ENCODE data around the gene CACNA1G. TPM values are rescaled to one million over a fixed set of nuclear protein-coding genes. Genes with fewer than 3 reads are reported as not detected.

CACNA1G gene
- total RNA-seq, 2 experiments from 2014 or later: not detected

DNA sequence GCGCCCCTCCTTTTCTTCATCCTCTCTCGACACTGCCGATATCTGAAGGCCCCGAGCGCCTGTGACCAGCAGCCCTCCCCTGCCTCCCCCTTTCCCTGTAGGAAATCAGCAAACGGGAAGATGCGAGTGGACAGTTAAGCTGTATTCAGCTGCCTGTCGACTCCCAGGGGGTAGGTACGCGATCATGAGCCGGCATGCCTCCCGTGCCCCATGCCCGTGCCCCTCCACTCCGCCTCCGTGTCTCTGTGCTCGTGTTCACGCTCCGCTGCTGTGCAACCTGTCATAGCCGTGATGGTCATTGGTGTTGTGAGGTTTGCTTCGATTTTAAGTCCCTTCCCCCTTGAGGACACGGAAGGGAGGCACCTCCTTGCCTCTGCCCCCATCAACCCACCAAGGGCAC, 34.4 kb downstream of the CACNA1G start:
- Histone ChIP-seq H3K9me3 (ENCODE audit: low read length) (no peaks in the 10 kb centered on the region), H3K9me2 (ENCODE audit: insufficient read depth, low read length) (no peaks in the 10 kb centered on the region), H4K20me1 (ENCODE audit: insufficient read depth, low read length) (no peaks in the 10 kb centered on the region), H3K79me2 (ENCODE audit: insufficient read depth, low read depth, low read length) (no peaks in the 10 kb centered on the region), H3K27ac (ENCODE audit: low read depth, low read length, poor library complexity, severe bottlenecking) (no peak overlapping the region), H3K4me3 (ENCODE audit: low read depth, low read length, poor library complexity, severe bottlenecking) (no peak overlapping the region), H3K4me1 (ENCODE audit: insufficient read depth, low read length, poor library complexity, severe bottlenecking) (peaks cover 8% of the 10 kb centered on the region), H3K4me2 (ENCODE audit: low read length) (no peak overlapping the region), H2AFZ (ENCODE audit: low read length) (no peak overlapping the region), H3K36me3 (ENCODE audit: insufficient read depth, low read length) (no peaks in the 10 kb centered on the region)
- CTCF ChIA-PET (ENCODE audit: unreplicated experiment): no interaction called here
- no peak for DNase-seq (ENCODE audit: low spot score)
- POLR2A ChIA-PET: no interaction called here
- intact Hi-C loops (cut with micrococcal nuclease; ENCODE audit: unreplicated experiment): no loop called here
- no TSS peak for BruUV-seq (replicated peaks)
- TF ChIP-seq EZH2phosphoT487 (IDR thresholded peaks at IDR 0.05; ENCODE audit: borderline replicate concordance, low read depth, low read length) (no peak), CTCF (conservative IDR thresholded peaks at IDR 0.05; ENCODE audit: low read length) (no peak)

GRCh38 chr17:50596191-50597037, 35.9 kb downstream of the CACNA1G start:
- H3K4me3 ChIP-seq (ENCODE audit: low read depth, low read length, poor library complexity, severe bottlenecking): no peak overlapping the region
- CTCF ChIA-PET (ENCODE audit: unreplicated experiment): no interaction called here
- BruUV-seq (replicated peaks): no TSS peak
- DNase-seq (ENCODE audit: low spot score): no peak
- TF ChIP-seq CTCF (conservative IDR thresholded peaks at IDR 0.05; ENCODE audit: low read length): no peak
- TF ChIP-seq EZH2phosphoT487 (IDR thresholded peaks at IDR 0.05; ENCODE audit: borderline replicate concordance, low read depth, low read length): no peak
- H4K20me1 ChIP-seq (ENCODE audit: insufficient read depth, low read length): no peaks in the 10 kb centered on the region
- no peak overlapping the region for H3K4me2 ChIP-seq (ENCODE audit: low read length)
- intact Hi-C loops (cut with micrococcal nuclease; ENCODE audit: unreplicated experiment): no loop called here
- POLR2A ChIA-PET: no interaction called here
- no peaks in the 10 kb centered on the region for H3K9me2 ChIP-seq (ENCODE audit: insufficient read depth, low read length)
- no peaks in the 10 kb centered on the region for H3K36me3 ChIP-seq (ENCODE audit: insufficient read depth, low read length)
- H3K79me2 ChIP-seq (ENCODE audit: insufficient read depth, low read depth, low read length): no peaks in the 10 kb centered on the region
- H3K27ac ChIP-seq (ENCODE audit: low read depth, low read length, poor library complexity, severe bottlenecking): no peak overlapping the region
- peaks cover 8% of the 10 kb centered on the region for H3K4me1 ChIP-seq (ENCODE audit: insufficient read depth, low read length, poor library complexity, severe bottlenecking)
- H3K9me3 ChIP-seq (ENCODE audit: low read length): no peaks in the 10 kb centered on the region
- H2AFZ ChIP-seq (ENCODE audit: low read length): no peak overlapping the region

GRCh38 chr17:50598487-50598886, 38.0 kb downstream of the CACNA1G start:
- no peaks in the 10 kb centered on the region for H3K9me2 ChIP-seq (ENCODE audit: insufficient read depth, low read length)
- H3K4me1 ChIP-seq (ENCODE audit: insufficient read depth, low read length, poor library complexity, severe bottlenecking): peaks cover 8% of the 10 kb centered on the region
- no peak overlapping the region for H3K27ac ChIP-seq (ENCODE audit: low read depth, low read length, poor library complexity, severe bottlenecking)
- H3K79me2 ChIP-seq (ENCODE audit: insufficient read depth, low read depth, low read length): no peaks in the 10 kb centered on the region
- H3K36me3 ChIP-seq (ENCODE audit: insufficient read depth, low read length): no peaks in the 10 kb centered on the region
- no TSS peak for BruUV-seq (replicated peaks)
- ChIA-PET CTCF (ENCODE audit: unreplicated experiment) (no interaction called here), POLR2A (no interaction called here)
- intact Hi-C loops (cut with micrococcal nuclease; ENCODE audit: unreplicated experiment): no loop called here
- TF ChIP-seq EZH2phosphoT487 (IDR thresholded peaks at IDR 0.05; ENCODE audit: borderline replicate concordance, low read depth, low read length): no peak
- TF ChIP-seq CTCF (conservative IDR thresholded peaks at IDR 0.05; ENCODE audit: low read length): no peak
- no peak overlapping the region for H3K4me3 ChIP-seq (ENCODE audit: low read depth, low read length, poor library complexity, severe bottlenecking)
- peak; percentile 39 for DNase-seq (ENCODE audit: low spot score)
- no peaks in the 10 kb centered on the region for H3K9me3 ChIP-seq (ENCODE audit: low read length)
- 0 out of 2 replicates have a peak overlapping the region, but pooled peaks have one; percentile 6 for H3K4me2 ChIP-seq (ENCODE audit: low read length)
- no peak overlapping the region for H2AFZ ChIP-seq (ENCODE audit: low read length)
- H4K20me1 ChIP-seq (ENCODE audit: insufficient read depth, low read length): no peaks in the 10 kb centered on the region
